Activated naive CD8-positive, alpha-beta T cell treated with anti-CD3 and anti-CD28 coated beads, Interleukin-2, amount 50 U/mL, for 24 hours (primary cell): ENCODE measurements around the gene RHEX.

Experiments
- ATAC-seq: fragments of 150-1000 bp; cut with Tn5 transposase; one replicate; pipeline ENCODE4 v1.10.0; 2021
- DNase-seq: peaks from one replicate; pipeline ENCODE4 v3.0.0; 2021
- H3K27ac Mint-ChIP-seq: one replicate; pipeline ENCODE4 v1.8.0; 2021; ENCODE audit warnings: mild to moderate bottlenecking, mixed read lengths
- H3K27me3 Mint-ChIP-seq: one replicate; pipeline ENCODE4 v1.8.0; 2021; ENCODE audit warnings: mixed read lengths
- H3K36me3 Mint-ChIP-seq: one replicate; pipeline ENCODE4 v1.8.0; 2021; ENCODE audit warnings: low read depth, mixed read lengths
- H3K4me1 Mint-ChIP-seq: one replicate; pipeline ENCODE4 v1.8.0; 2021; ENCODE audit warnings: mixed read lengths
- H3K4me3 Mint-ChIP-seq: one replicate; pipeline ENCODE4 v1.8.0; 2021; ENCODE audit warnings: mild to moderate bottlenecking, moderate library complexity, mixed read lengths
- H3K9me3 Mint-ChIP-seq: one replicate; pipeline ENCODE4 v1.8.0; 2021; ENCODE audit warnings: mixed read lengths

Gene RHEX

GRCh38 chr1:206120406-206120805 lies 67.4 kb downstream of the RHEX start:
- no peak overlapping the region for H3K4me3 Mint-ChIP-seq
- no peak for DNase-seq
- H3K27ac Mint-ChIP-seq: no peak overlapping the region
- no peak for ATAC-seq
- peaks cover 50% of the 10 kb centered on the region for H3K27me3 Mint-ChIP-seq
- peaks cover 11% of the 10 kb centered on the region for H3K9me3 Mint-ChIP-seq
- H3K4me1 Mint-ChIP-seq: peaks cover 8% of the 10 kb centered on the region
- H3K36me3 Mint-ChIP-seq: peaks cover 3% of the 10 kb centered on the region

GRCh38 chr1:206121269-206121668 lies 68.3 kb downstream of the RHEX start:
- no peak for ATAC-seq
- H3K36me3 Mint-ChIP-seq: peaks cover 3% of the 10 kb centered on the region
- no peak for DNase-seq
- H3K9me3 Mint-ChIP-seq: peaks cover 11% of the 10 kb centered on the region
- peaks cover 8% of the 10 kb centered on the region for H3K4me1 Mint-ChIP-seq
- H3K27me3 Mint-ChIP-seq: peaks cover 52% of the 10 kb centered on the region
- no peak overlapping the region for H3K4me3 Mint-ChIP-seq
- H3K27ac Mint-ChIP-seq: no peak overlapping the region

GRCh38 chr1:206122686-206123085 lies 69.7 kb downstream of the RHEX start:
- no peak for DNase-seq
- Mint-ChIP-seq H3K36me3 (peaks cover 3% of the 10 kb centered on the region), H3K4me3 (no peak overlapping the region), H3K27me3 (peaks cover 48% of the 10 kb centered on the region), H3K4me1 (peaks cover 2% of the 10 kb centered on the region), H3K27ac (no peak overlapping the region), H3K9me3 (peaks cover 11% of the 10 kb centered on the region)
- ATAC-seq: no peak

- peaks cover 37% of the 10 kb centered on the region for H3K27me3 Mint-ChIP-seq
- no peak overlapping the region for H3K4me3 Mint-ChIP-seq
- peaks cover 11% of the 10 kb centered on the region for H3K9me3 Mint-ChIP-seq
- DNase-seq: no peak
- peaks cover 3% of the 10 kb centered on the region for H3K36me3 Mint-ChIP-seq
- ATAC-seq: no peak
- H3K4me1 Mint-ChIP-seq: no peaks in the 10 kb centered on the region
- no peak overlapping the region for H3K27ac Mint-ChIP-seq
Observed at GRCh38 chr1:206125346-206125745, 72.4 kb downstream of the RHEX start.

GRCh38 chr1:206127336-206127735 lies 74.4 kb downstream of the RHEX start:
- Mint-ChIP-seq H3K27me3 (peaks cover 27% of the 10 kb centered on the region), H3K4me3 (no peak overlapping the region), H3K4me1 (no peaks in the 10 kb centered on the region), H3K27ac (no peak overlapping the region), H3K9me3 (no peaks in the 10 kb centered on the region), H3K36me3 (no peaks in the 10 kb centered on the region)
- no peak for DNase-seq
- ATAC-seq: no peak

- Mint-ChIP-seq H3K27ac (no peak overlapping the region), H3K27me3 (peaks cover 24% of the 10 kb centered on the region), H3K4me3 (no peak overlapping the region), H3K9me3 (no peaks in the 10 kb centered on the region), H3K36me3 (no peaks in the 10 kb centered on the region), H3K4me1 (no peaks in the 10 kb centered on the region)
- ATAC-seq (no peak), DNase-seq (no peak)
Observed at GRCh38 chr1:206128196-206128595, 75.2 kb downstream of the RHEX start.

GRCh38 chr1:206131037-206131436 lies 78.1 kb downstream of the RHEX start:
- ATAC-seq: no peak
- Mint-ChIP-seq H3K4me3 (no peak overlapping the region), H3K27ac (no peak overlapping the region), H3K36me3 (no peaks in the 10 kb centered on the region), H3K4me1 (no peaks in the 10 kb centered on the region), H3K9me3 (no peaks in the 10 kb centered on the region), H3K27me3 (peaks cover 20% of the 10 kb centered on the region)
- no peak for DNase-seq

- DNase-seq (no peak), ATAC-seq (no peak)
- Mint-ChIP-seq H3K27ac (no peak overlapping the region), H3K27me3 (peaks cover 18% of the 10 kb centered on the region), H3K9me3 (no peaks in the 10 kb centered on the region), H3K4me3 (no peak overlapping the region), H3K36me3 (no peaks in the 10 kb centered on the region), H3K4me1 (no peaks in the 10 kb centered on the region)
Observed at GRCh38 chr1:206133751-206134415, 80.9 kb downstream of the RHEX start.

GRCh38 chr1:206135248-206135647 lies 82.3 kb downstream of the RHEX start:
- no peaks in the 10 kb centered on the region for H3K9me3 Mint-ChIP-seq
- ATAC-seq (no peak), DNase-seq (no peak)
- H3K4me3 Mint-ChIP-seq: no peak overlapping the region
- H3K27ac Mint-ChIP-seq: no peak overlapping the region
- no peaks in the 10 kb centered on the region for H3K4me1 Mint-ChIP-seq
- H3K36me3 Mint-ChIP-seq: peaks cover 1% of the 10 kb centered on the region
- H3K27me3 Mint-ChIP-seq: peaks cover 25% of the 10 kb centered on the region

GRCh38 chr1:206136241-206136640 lies 83.3 kb downstream of the RHEX start:
- H3K36me3 Mint-ChIP-seq: peaks cover 1% of the 10 kb centered on the region
- H3K9me3 Mint-ChIP-seq: no peaks in the 10 kb centered on the region
- no peak overlapping the region for H3K4me3 Mint-ChIP-seq
- H3K27ac Mint-ChIP-seq: no peak overlapping the region
- H3K4me1 Mint-ChIP-seq: no peaks in the 10 kb centered on the region
- ATAC-seq: no peak
- DNase-seq: no peak
- peaks cover 25% of the 10 kb centered on the region for H3K27me3 Mint-ChIP-seq

GRCh38 chr1:206142011-206142410 lies 89.0 kb downstream of the RHEX start:
- no peak overlapping the region for H3K27ac Mint-ChIP-seq
- peaks cover 7% of the 10 kb centered on the region for H3K4me1 Mint-ChIP-seq
- H3K4me3 Mint-ChIP-seq: no peak overlapping the region
- H3K36me3 Mint-ChIP-seq: peaks cover 1% of the 10 kb centered on the region
- H3K27me3 Mint-ChIP-seq: peaks cover 26% of the 10 kb centered on the region
- H3K9me3 Mint-ChIP-seq: no peaks in the 10 kb centered on the region
- ATAC-seq: no peak
- no peak for DNase-seq

- DNase-seq (no peak), ATAC-seq (peak; percentile 66)
- Mint-ChIP-seq H3K27ac (no peak overlapping the region), H3K9me3 (no peaks in the 10 kb centered on the region), H3K4me1 (peaks cover 7% of the 10 kb centered on the region), H3K27me3 (peaks cover 25% of the 10 kb centered on the region), H3K36me3 (peaks cover 1% of the 10 kb centered on the region), H3K4me3 (no peak overlapping the region)
Observed at GRCh38 chr1:206142770-206143169, 89.8 kb downstream of the RHEX start.

- Mint-ChIP-seq H3K27me3 (peaks cover 18% of the 10 kb centered on the region), H3K27ac (no peak overlapping the region), H3K36me3 (peaks cover 1% of the 10 kb centered on the region), H3K4me1 (peaks cover 7% of the 10 kb centered on the region), H3K4me3 (no peak overlapping the region), H3K9me3 (peaks cover 3% of the 10 kb centered on the region)
- ATAC-seq (no peak), DNase-seq (no peak)
Observed at GRCh38 chr1:206143537-206144172, 90.7 kb downstream of the RHEX start.

GRCh38 chr1:206144605-206145004 lies 91.6 kb downstream of the RHEX start:
- H3K9me3 Mint-ChIP-seq: peaks cover 4% of the 10 kb centered on the region

GRCh38 chr1:206145771-206146290 lies 92.9 kb downstream of the RHEX start:
- peaks cover 9% of the 10 kb centered on the region for H3K27me3 Mint-ChIP-seq
- no peaks in the 10 kb centered on the region for H3K36me3 Mint-ChIP-seq
- H3K9me3 Mint-ChIP-seq: peaks cover 4% of the 10 kb centered on the region
- ATAC-seq: no peak
- no peak for DNase-seq
- H3K4me3 Mint-ChIP-seq: no peak overlapping the region
- peaks cover 7% of the 10 kb centered on the region for H3K4me1 Mint-ChIP-seq
- H3K27ac Mint-ChIP-seq: no peak overlapping the region

More at GRCh38 chr1:206144605-206145004, 91.6 kb downstream of the RHEX start:
- DNase-seq (no peak), ATAC-seq (no peak)
- H3K27me3 Mint-ChIP-seq: peaks cover 12% of the 10 kb centered on the region
- H3K4me3 Mint-ChIP-seq: no peak overlapping the region
- peaks cover 1% of the 10 kb centered on the region for H3K36me3 Mint-ChIP-seq
- H3K27ac Mint-ChIP-seq: no peak overlapping the region
- H3K4me1 Mint-ChIP-seq: peaks cover 7% of the 10 kb centered on the region
